HEK293 (cell line): ENCODE data around the gene FAM199X.

Experiments used
- CTCF ChIA-PET: fragments of 350-600 bp; formaldehyde crosslinking; extraction: SDS; loops from one replicate; lab custom pipeline; 2021; ENCODE audit warnings: antibody characterized with exemption; lab: Yijun Ruan, JAX
- POLR2A ChIA-PET: fragments of 300-600 bp; formaldehyde crosslinking; extraction: SDS; loops from one replicate; lab custom pipeline; 2020; ENCODE audit warnings: antibody characterized with exemption, inconsistent platforms; lab: Yijun Ruan, JAX
- H3K27ac ChIP-seq: fragments of 200-500 bp; sonication (Bioruptor generic); 2 replicates; pipeline ENCODE4 v1.5.1; 2014; ENCODE audit warnings: low read depth, low read length, control low read depth, inconsistent platforms; ENCODE audit errors: extremely low read depth
- H3K36me3 ChIP-seq, 2 experiments: fragments of 200-500 bp in 1 of 2; sonication (Bioruptor generic) in 1 of 2; 1 replicate in 1 of 2; 2 replicates in 1 of 2; pipeline ENCODE4 v1.5.1; 2014 to 2017; ENCODE audit warnings: inconsistent platforms in 2 of 2, low read length in 2 of 2; ENCODE audit not compliant: control insufficient read depth in 2 of 2, insufficient read depth in 1 of 2
- H3K4me1 ChIP-seq: fragments of 200-500 bp; sonication (Bioruptor generic); 2 replicates; pipeline ENCODE4 v1.5.1; 2014; ENCODE audit warnings: mild to moderate bottlenecking, low read length, inconsistent platforms; ENCODE audit not compliant: control insufficient read depth, insufficient read depth
- H3K4me3 ChIP-seq: 2 replicates; pipeline ENCODE4 v1.5.1; 2011; ENCODE audit warnings: low read depth, mild to moderate bottlenecking, control low read depth, low read length, moderate library complexity
- H3K9me3 ChIP-seq: fragments of 200-500 bp; sonication (Bioruptor generic); 2 replicates; pipeline ENCODE4 v1.5.1; 2014; ENCODE audit warnings: low read depth, low read length, inconsistent platforms; ENCODE audit not compliant: control insufficient read depth, insufficient read depth
- ATF2 ChIP-seq: fragments of 450-650 bp; formaldehyde crosslinking; IDR thresholded peaks from 2 replicates; pipeline ENCODE4 v1.5.1; 2016; ENCODE audit warnings: missing biosample characterization, missing genetic modification characterization, low read depth
- KLF9 ChIP-seq: fragments of 450-650 bp; formaldehyde crosslinking; IDR thresholded peaks from 2 replicates; pipeline ENCODE4 v1.5.1; 2016; ENCODE audit warnings: missing biosample characterization, missing genetic modification characterization, low read depth
- OSR2 ChIP-seq: fragments of 450-650 bp; formaldehyde crosslinking; IDR thresholded peaks from 2 replicates; pipeline ENCODE4 v1.5.1; 2016; ENCODE audit warnings: missing biosample characterization, missing genetic modification characterization
- YY1 ChIP-seq: fragments of 450-650 bp; formaldehyde crosslinking; IDR thresholded peaks from 2 replicates; pipeline ENCODE4 v1.5.1; 2018; ENCODE audit warnings: missing biosample characterization, missing genetic modification characterization
- ZEB2 ChIP-seq: fragments of 450-650 bp; formaldehyde crosslinking; IDR thresholded peaks from 2 replicates; pipeline ENCODE4 v1.5.1; 2016; ENCODE audit warnings: missing biosample characterization, missing genetic modification characterization
- ZNF132 ChIP-seq: fragments of 450-650 bp; formaldehyde crosslinking; IDR thresholded peaks from 2 replicates; pipeline ENCODE4 v1.5.1; 2017; ENCODE audit warnings: missing biosample characterization, missing genetic modification characterization, borderline replicate concordance
- ZNF140 ChIP-seq: fragments of 450-650 bp; formaldehyde crosslinking; IDR thresholded peaks from 2 replicates; pipeline ENCODE4 v1.5.1; 2016; ENCODE audit warnings: missing biosample characterization, missing genetic modification characterization
- ZNF155 ChIP-seq: fragments of 450-650 bp; formaldehyde crosslinking; IDR thresholded peaks from 2 replicates; pipeline ENCODE4 v1.5.1; 2016; ENCODE audit warnings: missing biosample characterization, missing genetic modification characterization
- ZNF157 ChIP-seq: fragments of 450-650 bp; formaldehyde crosslinking; IDR thresholded peaks from 2 replicates; pipeline ENCODE4 v1.5.1; 2016; ENCODE audit warnings: missing biosample characterization, missing genetic modification characterization
- ZNF16 ChIP-seq: fragments of 450-650 bp; formaldehyde crosslinking; IDR thresholded peaks from 2 replicates; pipeline ENCODE4 v1.5.1; 2016; ENCODE audit warnings: low read depth, missing biosample characterization, missing genetic modification characterization
- ZNF2 ChIP-seq: fragments of 450-650 bp; formaldehyde crosslinking; IDR thresholded peaks from 2 replicates; pipeline ENCODE4 v1.5.1; 2016; ENCODE audit warnings: missing biosample characterization, missing genetic modification characterization
- ZNF274 ChIP-seq, 2 experiments: fragments of 200-500 bp in 1 of 2; fragments of 450-650 bp in 1 of 2; sonication (Bioruptor generic) in 1 of 2; formaldehyde crosslinking in 1 of 2; IDR thresholded peaks; 2 replicates each; pipeline versions ENCODE4 v1.5.1 to v1.6.1; 2014 to 2016; ENCODE audit warnings: borderline replicate concordance in 1 of 2, inconsistent platforms in 1 of 2, low read length in 1 of 2, missing biosample characterization in 1 of 2, missing genetic modification characterization in 1 of 2
- ZNF391 ChIP-seq: fragments of 450-650 bp; formaldehyde crosslinking; IDR thresholded peaks from 2 replicates; pipeline ENCODE4 v1.5.1; 2016; ENCODE audit warnings: low read depth, missing biosample characterization, missing genetic modification characterization, borderline replicate concordance
- ZNF433 ChIP-seq: fragments of 450-650 bp; formaldehyde crosslinking; IDR thresholded peaks from 2 replicates; pipeline ENCODE4 v1.5.1; 2016; ENCODE audit warnings: missing biosample characterization, missing genetic modification characterization, low read depth
- ZNF558 ChIP-seq: fragments of 450-650 bp; formaldehyde crosslinking; IDR thresholded peaks from 2 replicates; pipeline ENCODE4 v1.5.1; 2016; ENCODE audit warnings: missing biosample characterization, missing genetic modification characterization
- ZNF600 ChIP-seq: fragments of 450-650 bp; formaldehyde crosslinking; IDR thresholded peaks from 2 replicates; pipeline ENCODE4 v1.5.1; 2016; ENCODE audit warnings: missing biosample characterization, missing genetic modification characterization
- ZNF645 ChIP-seq: fragments of 450-650 bp; formaldehyde crosslinking; IDR thresholded peaks from 2 replicates; pipeline ENCODE4; 2016; ENCODE audit warnings: missing biosample characterization, missing genetic modification characterization
- ZNF776 ChIP-seq: fragments of 450-650 bp; formaldehyde crosslinking; IDR thresholded peaks from 2 replicates; pipeline ENCODE4 v1.5.0; 2017; ENCODE audit warnings: missing biosample characterization, missing genetic modification characterization, borderline replicate concordance
- ZSCAN5A ChIP-seq: fragments of 450-650 bp; formaldehyde crosslinking; IDR thresholded peaks from 2 replicates; pipeline ENCODE4 v1.5.1; 2016; ENCODE audit warnings: missing biosample characterization, missing genetic modification characterization
- TF ChIP-seq, protein P1 (sequence below): fragments of 450-650 bp; formaldehyde crosslinking; conservative IDR thresholded peaks from 2 replicates; pipeline ENCODE4 v1.5.1; 2016; ENCODE audit warnings: low read depth, missing biosample characterization, missing genetic modification characterization

FAM199X gene

DNA sequence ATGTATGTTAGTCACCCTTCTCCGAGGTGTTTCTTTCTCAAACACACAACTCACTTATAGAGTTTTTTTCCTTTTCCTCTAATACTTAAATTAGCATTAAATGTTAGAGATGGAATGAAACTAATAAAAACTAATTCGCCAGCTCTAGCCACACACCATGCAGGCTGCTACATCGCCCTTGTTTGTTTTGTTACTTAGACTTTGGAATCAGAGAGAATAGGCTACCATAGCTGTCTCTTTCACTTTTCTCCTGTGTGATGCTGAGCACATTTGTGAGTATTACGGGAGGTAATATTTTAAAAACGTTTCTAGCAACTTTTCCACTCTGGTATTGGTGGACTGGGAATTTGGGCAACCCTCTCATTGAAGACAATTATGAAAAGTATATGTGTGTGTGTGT lies 44.9 kb downstream of the FAM199X start:
- Histone ChIP-seq H3K27ac (no peak overlapping the region), H3K4me3 (no peak overlapping the region), H3K36me3 (no peaks in the 10 kb centered on the region), H3K4me1 (no peaks in the 10 kb centered on the region), H3K9me3 (no peaks in the 10 kb centered on the region)
- no peak for TF ChIP-seq ZNF391 (tag by site-specific recombination)
- no peak for TF ChIP-seq ZNF157 (tag by site-specific recombination)
- TF ChIP-seq ZSCAN5A (tag by site-specific recombination): no peak
- TF ChIP-seq ZNF140 (tag by site-specific recombination): no peak
- TF ChIP-seq ZNF776 (tag by site-specific recombination): no peak
- no peak for TF ChIP-seq ZNF2 (tag by site-specific recombination)
- no peak for TF ChIP-seq ZNF433 (tag by site-specific recombination)
- TF ChIP-seq ZNF558: no peak
- TF ChIP-seq ZNF274 (IDR thresholded peaks at IDR 0.05; ENCODE audit: low read length): no peak
- TF ChIP-seq ZNF274 (tag by site-specific recombination; IDR thresholded peaks at IDR 0.05; ENCODE audit: borderline replicate concordance): no peak
- no peak for TF ChIP-seq KLF9 (tag by site-specific recombination)
- TF ChIP-seq ZNF155: no peak
- no peak for TF ChIP-seq ZNF132 (tag by site-specific recombination)
- TF ChIP-seq ZEB2 (tag by site-specific recombination): no peak
- TF ChIP-seq YY1 (tag by site-specific recombination): no peak
- no peak for TF ChIP-seq ZNF16 (tag by site-specific recombination)
- TF ChIP-seq ZNF645: no peak
- no peak for TF ChIP-seq OSR2 (tag by site-specific recombination)
- no peak for TF ChIP-seq ZNF600
- TF ChIP-seq, protein P1, sequence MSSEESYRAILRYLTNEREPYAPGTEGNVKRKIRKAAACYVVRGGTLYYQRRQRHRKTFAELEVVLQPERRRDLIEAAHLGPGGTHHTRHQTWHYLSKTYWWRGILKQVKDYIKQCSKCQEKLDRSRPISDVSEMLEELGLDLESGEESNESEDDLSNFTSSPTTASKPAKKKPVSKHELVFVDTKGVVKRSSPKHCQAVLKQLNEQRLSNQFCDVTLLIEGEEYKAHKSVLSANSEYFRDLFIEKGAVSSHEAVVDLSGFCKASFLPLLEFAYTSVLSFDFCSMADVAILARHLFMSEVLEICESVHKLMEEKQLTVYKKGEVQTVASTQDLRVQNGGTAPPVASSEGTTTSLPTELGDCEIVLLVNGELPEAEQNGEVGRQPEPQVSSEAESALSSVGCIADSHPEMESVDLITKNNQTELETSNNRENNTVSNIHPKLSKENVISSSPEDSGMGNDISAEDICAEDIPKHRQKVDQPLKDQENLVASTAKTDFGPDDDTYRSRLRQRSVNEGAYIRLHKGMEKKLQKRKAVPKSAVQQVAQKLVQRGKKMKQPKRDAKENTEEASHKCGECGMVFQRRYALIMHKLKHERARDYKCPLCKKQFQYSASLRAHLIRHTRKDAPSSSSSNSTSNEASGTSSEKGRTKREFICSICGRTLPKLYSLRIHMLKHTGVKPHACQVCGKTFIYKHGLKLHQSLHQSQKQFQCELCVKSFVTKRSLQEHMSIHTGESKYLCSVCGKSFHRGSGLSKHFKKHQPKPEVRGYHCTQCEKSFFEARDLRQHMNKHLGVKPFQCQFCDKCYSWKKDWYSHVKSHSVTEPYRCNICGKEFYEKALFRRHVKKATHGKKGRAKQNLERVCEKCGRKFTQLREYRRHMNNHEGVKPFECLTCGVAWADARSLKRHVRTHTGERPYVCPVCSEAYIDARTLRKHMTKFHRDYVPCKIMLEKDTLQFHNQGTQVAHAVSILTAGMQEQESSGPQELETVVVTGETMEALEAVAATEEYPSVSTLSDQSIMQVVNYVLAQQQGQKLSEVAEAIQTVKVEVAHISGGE: no peak
- no peak for TF ChIP-seq ATF2 (tag by site-specific recombination)
- ChIA-PET CTCF (interaction anchor here (3.5 kb wide), 1 partner anchor 16 kb away, joined by 18 read pairs; no protein-coding TSS in a partner anchor), POLR2A (no interaction called here)
